ENCODE measurements around the gene SYPL1. TPM values are rescaled to one million over a fixed set of nuclear protein-coding genes. Genes with fewer than 3 reads are reported as not detected.
"Not testable (repeated sequence)": the region's sequence is repeated elsewhere in the genome, so short reads cannot be mapped to it uniquely, and the experiment has no call there.

Gene SYPL1
- total RNA-seq (2014; rRNA removed; shearing (Covaris generic)), result 24.4 and 43.5 TPM in 2 replicates
- 107 and 131 TPM in 2 replicates for polyA plus RNA-seq (2015; cell fraction: cytosol; rRNA removed)
- polyA plus RNA-seq (2015; cell fraction: nucleus; rRNA removed), result 102 and 129 TPM in 2 replicates

DNA sequence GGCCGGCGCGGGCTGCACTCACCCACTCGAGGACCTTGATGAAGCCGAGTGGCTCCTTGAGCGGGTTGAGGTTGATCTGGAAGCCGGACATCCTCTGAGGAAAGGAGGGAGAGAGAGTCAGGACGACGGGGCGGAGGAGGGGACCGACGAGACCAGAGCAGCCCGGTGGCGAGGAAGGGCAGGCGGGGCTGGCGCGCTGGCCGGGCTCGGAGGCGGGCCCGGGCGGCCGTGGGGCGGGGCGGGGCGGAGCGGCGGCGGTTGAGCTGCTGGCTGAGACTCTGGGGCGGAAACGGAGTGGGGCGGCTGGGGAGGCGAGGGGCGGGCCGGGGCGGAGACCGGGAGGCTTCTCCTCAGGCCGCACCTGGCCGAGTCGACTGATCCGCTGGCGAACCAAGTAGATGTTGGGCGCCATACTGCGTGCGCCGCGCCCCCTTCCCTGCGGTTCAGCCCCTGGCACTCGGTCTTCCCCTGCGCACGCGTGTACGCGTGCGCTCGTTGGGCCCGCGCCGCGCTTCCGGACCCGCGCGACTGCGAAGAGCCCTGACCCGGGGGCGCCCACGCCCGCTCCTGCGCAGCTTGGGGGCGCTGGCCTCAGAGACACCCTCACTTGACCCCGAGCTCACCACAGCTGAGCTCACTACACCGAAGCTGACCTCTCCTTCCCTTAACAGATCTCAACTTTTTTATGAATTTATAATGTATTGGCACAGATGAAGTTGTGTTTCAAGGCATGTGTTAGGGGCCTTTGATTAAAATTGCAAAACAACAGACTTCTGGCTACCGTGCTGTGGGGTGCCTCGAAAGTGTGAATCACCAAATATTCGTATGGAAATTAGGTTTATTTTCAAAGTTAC is at the start of gene SYPL1:
SYPL1 (minus strand) TSS at position 195 of the 854 bp plus-strand sequence; CDS start at position 91, 104 bp downstream.
- peak; percentile 84 for DNase-seq (ENCODE audit: low read depth)

GRCh38 chr7:106155027-106155426 is 42.9 kb upstream of the SYPL1 start:
- DNase-seq (ENCODE audit: low read depth), result no peak

DNA sequence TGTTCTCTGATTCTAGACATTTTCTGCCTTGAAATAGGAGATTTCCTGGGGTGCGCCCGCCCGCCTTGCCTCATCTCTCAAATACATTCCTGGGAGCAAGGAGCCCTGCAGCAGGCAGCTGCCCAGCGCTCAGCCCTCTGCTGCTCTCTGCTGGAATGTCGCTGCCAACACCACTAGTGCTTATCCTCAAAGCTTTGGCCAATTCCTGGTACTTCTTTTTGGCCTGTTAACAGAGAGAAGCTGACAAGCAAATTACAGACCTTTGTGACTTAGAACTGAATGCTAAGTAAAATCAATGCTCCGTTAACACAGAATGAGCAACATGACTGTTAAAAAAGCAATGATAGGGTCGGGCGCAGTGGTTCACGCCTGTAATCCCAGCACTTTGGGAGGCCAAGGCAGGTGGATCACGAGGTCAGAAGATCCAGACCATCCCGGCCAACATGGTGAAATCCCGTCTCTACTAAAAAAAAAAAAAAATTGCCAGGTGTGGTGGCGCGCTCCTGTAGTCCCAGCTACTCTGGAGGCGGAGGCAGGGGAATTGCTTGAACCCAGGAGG is 41.9 kb upstream of the SYPL1 start:
- DNase-seq (ENCODE audit: low read depth), result peak; percentile 80

DNA sequence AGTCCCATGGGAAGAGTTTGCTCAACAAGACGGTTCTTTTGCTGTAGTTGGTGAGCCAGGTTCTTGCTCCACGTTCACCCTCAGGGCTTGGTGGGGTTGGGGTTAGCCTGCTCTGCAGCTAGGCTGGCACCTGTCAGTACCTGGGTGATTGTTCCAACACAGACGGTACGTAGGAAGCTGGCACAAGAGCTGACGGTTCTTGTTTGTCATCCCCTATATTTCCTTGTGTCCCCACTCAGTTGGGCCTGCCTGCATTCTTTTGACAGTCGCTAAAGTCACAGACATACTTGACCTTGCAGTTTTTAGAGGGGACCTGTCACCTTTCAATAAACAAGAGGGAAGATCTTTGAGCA is 40.2 kb upstream of the SYPL1 start:
- DNase-seq (ENCODE audit: low read depth), result no peak

GRCh38 chr7:106151459-106152312 is 39.6 kb upstream of the SYPL1 start:
- DNase-seq (ENCODE audit: low read depth), result no peak

GRCh38 chr7:106143711-106144337 is 31.7 kb upstream of the SYPL1 start:
- DNase-seq (ENCODE audit: low read depth), result no peak

DNA sequence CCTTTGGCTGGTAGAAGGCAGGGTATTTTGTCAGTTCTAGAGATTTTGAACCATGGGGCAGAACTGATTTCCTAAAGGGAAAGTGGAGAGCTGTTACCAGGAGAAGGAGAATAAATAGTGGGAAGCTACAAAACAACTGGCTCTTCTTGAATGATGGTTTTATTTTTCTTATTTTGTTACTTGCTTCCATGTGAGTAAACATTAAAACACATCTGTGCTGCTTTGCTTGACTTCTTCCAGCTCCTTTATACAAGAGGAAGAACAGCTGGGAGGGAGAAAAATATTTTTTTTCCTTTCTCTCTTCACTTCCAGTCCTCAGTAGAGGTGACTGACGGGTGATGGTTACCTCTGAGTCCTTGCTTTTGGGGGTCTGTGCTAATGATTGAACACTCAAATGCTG is 30.0 kb upstream of the SYPL1 start:
- no peak for DNase-seq (ENCODE audit: low read depth)

DNA sequence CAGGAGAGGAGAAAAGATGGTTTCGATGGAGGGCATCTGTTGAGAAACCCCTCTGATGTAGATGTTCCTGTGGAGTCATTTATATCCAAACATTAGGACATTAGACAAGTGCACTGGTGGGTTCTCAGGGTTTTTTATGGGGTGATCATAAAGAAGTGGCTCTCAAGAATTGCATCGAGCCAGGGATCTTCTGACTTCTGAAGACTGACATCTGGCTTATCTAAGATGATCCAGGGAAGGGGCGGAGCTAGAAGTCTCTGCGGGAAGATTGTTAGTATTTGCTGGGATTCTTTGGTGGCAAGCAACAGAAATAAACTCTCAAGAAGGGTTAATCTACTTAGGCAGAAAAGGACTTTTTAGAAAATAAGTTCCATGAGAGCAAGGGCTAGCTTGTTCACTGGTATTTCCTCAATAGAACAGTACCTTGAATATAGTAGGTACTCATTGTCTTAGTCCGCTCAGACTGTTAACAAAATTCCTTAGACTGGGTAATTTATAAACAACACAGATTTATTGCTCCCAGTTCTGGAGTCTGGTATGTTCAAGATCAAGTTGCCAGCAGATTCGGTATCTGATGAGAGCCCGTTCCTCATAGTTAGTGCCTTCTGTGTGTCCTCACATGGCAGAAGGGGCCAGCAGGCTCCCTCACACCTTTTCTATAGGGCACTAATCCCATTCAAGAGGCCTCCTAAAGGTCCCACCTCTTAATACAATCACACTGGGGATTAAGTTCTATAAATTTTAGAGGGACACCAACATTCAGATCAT is 28.5 kb upstream of the SYPL1 start:
- DNase-seq (ENCODE audit: low read depth), result no peak

GRCh38 chr7:106139265-106140251 is 27.4 kb upstream of the SYPL1 start:
- DNase-seq (ENCODE audit: low read depth), result no peak

DNA sequence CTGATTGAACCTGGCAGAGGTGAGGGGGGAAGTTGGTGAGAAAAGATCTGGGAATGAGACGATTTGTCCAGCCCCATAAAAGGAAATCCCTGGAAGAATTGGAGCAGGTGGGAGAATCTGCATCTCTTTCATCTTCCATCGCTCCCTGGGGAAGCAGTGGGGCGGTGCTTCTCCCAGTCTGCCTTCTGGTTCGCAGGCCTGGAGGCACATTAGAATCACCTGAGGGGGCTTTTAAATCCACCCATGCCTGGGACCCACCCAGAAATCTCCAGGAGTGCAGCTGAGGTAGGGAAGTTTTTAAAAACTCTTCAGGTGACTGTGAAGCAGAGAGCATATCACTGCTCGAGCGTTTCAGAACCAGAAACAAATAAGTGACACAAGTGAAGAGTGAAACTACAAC is 26.7 kb upstream of the SYPL1 start:
- DNase-seq (ENCODE audit: low read depth), result no peak

GRCh38 chr7:106138181-106138580 is 26.1 kb upstream of the SYPL1 start:
- not testable (repeated sequence) for DNase-seq (ENCODE audit: low read depth)

DNA sequence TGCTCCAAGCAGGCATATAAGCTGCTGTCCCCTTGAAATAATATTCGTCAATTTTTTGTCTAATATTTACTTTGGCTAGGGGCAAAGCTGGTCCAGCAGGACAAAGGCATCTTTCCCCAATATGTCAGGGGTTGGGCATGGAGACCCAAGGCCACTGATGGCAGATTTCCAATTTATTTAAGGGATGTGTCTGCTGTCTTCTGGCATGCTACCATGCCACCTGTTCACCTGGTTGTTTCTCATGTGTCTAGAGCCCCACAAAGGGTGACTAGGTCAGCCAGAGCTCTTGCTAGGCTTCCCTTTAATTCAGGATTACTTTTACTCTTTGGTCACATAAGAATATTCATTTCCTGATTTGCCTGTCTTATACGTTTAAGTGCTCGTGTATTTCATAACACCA is 22.1 kb upstream of the SYPL1 start:
- no peak for DNase-seq (ENCODE audit: low read depth)

GRCh38 chr7:106129291-106129690 is 17.2 kb upstream of the SYPL1 start:
- DNase-seq (ENCODE audit: low read depth), result no peak

DNA sequence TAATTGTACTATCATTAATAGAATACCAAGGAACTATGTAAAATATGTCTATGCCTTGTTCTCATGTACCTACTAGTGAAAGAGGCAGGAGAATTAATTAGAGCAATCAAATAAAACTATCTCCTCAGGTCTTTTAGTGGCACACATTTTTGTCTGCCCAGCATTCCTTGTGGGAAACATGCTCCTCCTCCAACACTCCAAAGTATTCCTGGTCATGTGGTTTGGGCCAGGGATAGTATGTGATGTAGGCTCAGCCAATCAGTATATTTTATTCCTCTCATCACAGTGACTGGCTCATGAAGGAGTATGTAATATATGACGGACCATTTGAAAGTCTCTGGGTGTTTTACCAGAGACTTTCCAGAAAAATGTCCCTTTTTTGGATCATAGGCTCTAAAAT is 16.7 kb upstream of the SYPL1 start:
- DNase-seq (ENCODE audit: low read depth), result no peak

DNA sequence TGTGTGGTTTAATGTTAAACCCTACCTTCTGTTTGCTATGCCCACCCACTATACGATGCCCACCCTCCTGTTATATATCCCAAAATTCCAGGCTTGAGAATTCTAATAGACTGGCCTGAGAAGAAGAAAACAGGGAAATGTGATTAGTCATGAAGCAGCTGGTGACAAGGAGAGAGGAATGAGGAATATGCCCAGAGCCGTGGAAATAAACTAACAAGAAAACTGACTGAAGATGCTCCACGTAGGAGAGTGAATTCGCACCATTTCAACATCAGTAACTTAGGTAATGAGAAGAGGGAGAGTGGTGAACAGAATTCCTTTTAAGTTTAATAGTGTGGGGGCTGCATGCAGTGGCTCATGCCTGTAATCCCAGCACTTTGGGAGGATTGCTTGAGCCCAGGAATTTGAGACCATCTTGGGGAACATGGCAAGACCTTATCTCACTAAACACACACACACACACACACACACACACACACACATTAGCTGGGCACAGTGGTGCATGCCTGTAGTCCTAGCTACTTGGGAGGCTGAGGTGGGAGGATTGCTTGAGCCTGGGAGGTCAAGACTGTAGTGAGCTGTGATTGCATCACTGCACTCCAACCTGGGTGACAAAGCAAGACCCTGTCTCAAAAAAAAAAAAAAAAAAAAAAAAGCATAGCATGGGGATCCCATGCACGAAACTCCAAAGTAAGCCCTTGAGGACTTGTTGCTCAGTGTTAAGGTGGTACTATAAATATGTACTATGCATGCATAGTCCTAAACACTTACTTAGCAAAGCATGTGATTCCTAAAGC is 16.1 kb upstream of the SYPL1 start:
- peak; percentile 30 for DNase-seq (ENCODE audit: low read depth)

GRCh38 chr7:106126170-106126938 is 14.2 kb upstream of the SYPL1 start:
- DNase-seq (ENCODE audit: low read depth), result peak; percentile 82

GRCh38 chr7:106125417-106125816 is 13.3 kb upstream of the SYPL1 start:
- DNase-seq (ENCODE audit: low read depth), result no peak

GRCh38 chr7:106124186-106124585 is 12.1 kb upstream of the SYPL1 start:
- DNase-seq (ENCODE audit: low read depth), result no peak
